Measurements from ENCODE around the gene P2RY13.

The P2RY13 gene

GRCh38 chr3:151309566-151309965 is 19.8 kb downstream of the P2RY13 start:
- Histone ChIP-seq H3K4me1 (ENCODE audit: low read depth, poor library complexity, severe bottlenecking) (peaks cover 27% of the 10 kb centered on the region), H2AFZ (ENCODE audit: low read depth) (no peak overlapping the region), H3K36me3 (ENCODE audit: insufficient read depth) (no peaks in the 10 kb centered on the region), H4K20me1 (ENCODE audit: insufficient read depth) (no peaks in the 10 kb centered on the region), H3K27ac (no peak overlapping the region), H3K4me2 (no peak overlapping the region), H3K79me2 (ENCODE audit: insufficient read depth, low read depth) (no peaks in the 10 kb centered on the region), H3K4me3 (IDR thresholded peaks at IDR 0.05; ENCODE audit: insufficient read depth, low read depth, low read length) (no peak overlapping the region), H3K27me3 (ENCODE audit: insufficient read depth, low read depth) (no peaks in the 10 kb centered on the region), H3K9ac (no peak overlapping the region)
- no peak for TF ChIP-seq CTCF (conservative IDR thresholded peaks at IDR 0.05; ENCODE audit: low read depth, low read length)

GRCh38 chr3:151307583-151308488 is 21.5 kb downstream of the P2RY13 start:
- peaks cover 31% of the 10 kb centered on the region for H3K4me1 ChIP-seq (ENCODE audit: low read depth, poor library complexity, severe bottlenecking)
- H3K4me2 ChIP-seq: no peak overlapping the region
- no peak overlapping the region for H3K4me3 ChIP-seq (IDR thresholded peaks at IDR 0.05; ENCODE audit: insufficient read depth, low read depth, low read length)
- H2AFZ ChIP-seq (ENCODE audit: low read depth): no peak overlapping the region
- H3K27me3 ChIP-seq (ENCODE audit: insufficient read depth, low read depth): no peaks in the 10 kb centered on the region
- no peak overlapping the region for H3K27ac ChIP-seq
- no peaks in the 10 kb centered on the region for H3K79me2 ChIP-seq (ENCODE audit: insufficient read depth, low read depth)
- no peak overlapping the region for H3K9ac ChIP-seq
- H4K20me1 ChIP-seq (ENCODE audit: insufficient read depth): no peaks in the 10 kb centered on the region
- TF ChIP-seq CTCF (conservative IDR thresholded peaks at IDR 0.05; ENCODE audit: low read depth, low read length): no peak
- no peaks in the 10 kb centered on the region for H3K36me3 ChIP-seq (ENCODE audit: insufficient read depth)

GRCh38 chr3:151307131-151307530 is 22.2 kb downstream of the P2RY13 start:
- H3K27ac ChIP-seq: no peak overlapping the region
- H3K9ac ChIP-seq: no peak overlapping the region
- H3K4me1 ChIP-seq (ENCODE audit: low read depth, poor library complexity, severe bottlenecking): peaks cover 31% of the 10 kb centered on the region

GRCh38 chr3:151306168-151306810 is 23.1 kb downstream of the P2RY13 start:
- Histone ChIP-seq H3K9ac (no peak overlapping the region), H3K79me2 (ENCODE audit: insufficient read depth, low read depth) (no peaks in the 10 kb centered on the region), H3K27ac (no peak overlapping the region), H3K4me2 (peak overlapping the region; percentile 61), H3K4me3 (IDR thresholded peaks at IDR 0.05; ENCODE audit: insufficient read depth, low read depth, low read length) (no peak overlapping the region), H4K20me1 (ENCODE audit: insufficient read depth) (no peaks in the 10 kb centered on the region), H3K36me3 (ENCODE audit: insufficient read depth) (no peaks in the 10 kb centered on the region), H3K4me1 (ENCODE audit: low read depth, poor library complexity, severe bottlenecking) (peaks cover 31% of the 10 kb centered on the region), H3K27me3 (ENCODE audit: insufficient read depth, low read depth) (no peaks in the 10 kb centered on the region), H2AFZ (ENCODE audit: low read depth) (no peak overlapping the region)
- no peak for TF ChIP-seq CTCF (conservative IDR thresholded peaks at IDR 0.05; ENCODE audit: low read depth, low read length)

More at GRCh38 chr3:151307131-151307530, 22.2 kb downstream of the P2RY13 start:
- Histone ChIP-seq H3K4me3 (IDR thresholded peaks at IDR 0.05; ENCODE audit: insufficient read depth, low read depth, low read length) (no peak overlapping the region), H3K36me3 (ENCODE audit: insufficient read depth) (no peaks in the 10 kb centered on the region), H2AFZ (ENCODE audit: low read depth) (no peak overlapping the region), H4K20me1 (ENCODE audit: insufficient read depth) (no peaks in the 10 kb centered on the region), H3K4me2 (no peak overlapping the region), H3K79me2 (ENCODE audit: insufficient read depth, low read depth) (no peaks in the 10 kb centered on the region), H3K27me3 (ENCODE audit: insufficient read depth, low read depth) (no peaks in the 10 kb centered on the region)
- no peak for TF ChIP-seq CTCF (conservative IDR thresholded peaks at IDR 0.05; ENCODE audit: low read depth, low read length)

Measured in KMS-11 (cell line).